GM19351 (cell line): ENCODE data around the gene FAM98C.

Source experiments
- ATAC-seq: cut with Tn5 transposase; IDR thresholded peaks from one replicate; pipeline ENCODE4 v1.9.1; 2021; ENCODE audit warnings: mild to moderate bottlenecking, moderate library complexity; ENCODE audit not compliant: unreplicated experiment

FAM98C gene

GRCh38 chr19:38425222-38425809 lies 22.4 kb downstream of the FAM98C start:
- no peak for ATAC-seq

GRCh38 chr19:38425810-38426466 lies 23.0 kb downstream of the FAM98C start, which contains the start of gene RASGRP4:
Gene RASGRP4, minus strand, starts transcription at chr19:38426219. Its CDS starts 128 bp downstream, at chr19:38426091.
- ATAC-seq: no peak

- peak; percentile 56 for ATAC-seq
Observed at GRCh38 chr19:38427035-38427677, 24.3 kb downstream of the FAM98C start.

GRCh38 chr19:38429055-38429810 lies 26.3 kb downstream of the FAM98C start:
- no peak for ATAC-seq

GRCh38 chr19:38429811-38430156 lies 26.9 kb downstream of the FAM98C start:
- no peak for ATAC-seq

- ATAC-seq: no peak
Observed at GRCh38 chr19:38430931-38431330, 28.0 kb downstream of the FAM98C start.

GRCh38 chr19:38433268-38433733 lies 30.4 kb downstream of the FAM98C start, which contains the start of gene RYR1:
Gene RYR1, plus strand, starts transcription at chr19:38433691. Its CDS starts 139 bp downstream, at chr19:38433830.
- no peak for ATAC-seq

GRCh38 chr19:38434549-38435051 lies 31.7 kb downstream of the FAM98C start:
- ATAC-seq: no peak

- no peak for ATAC-seq
Observed at GRCh38 chr19:38437295-38437694, 34.4 kb downstream of the FAM98C start.

- ATAC-seq: no peak
Observed at GRCh38 chr19:38437917-38438316, 35.0 kb downstream of the FAM98C start.

- ATAC-seq: no peak
Observed at GRCh38 chr19:38440592-38440991, 37.7 kb downstream of the FAM98C start.

GRCh38 chr19:38441657-38442348 lies 38.9 kb downstream of the FAM98C start:
- no peak for ATAC-seq

- no peak for ATAC-seq
Observed at GRCh38 chr19:38442736-38443135, 39.8 kb downstream of the FAM98C start.

GRCh38 chr19:38443458-38443999 lies 40.6 kb downstream of the FAM98C start:
- ATAC-seq: no peak

GRCh38 chr19:38444026-38444425 lies 41.1 kb downstream of the FAM98C start:
- ATAC-seq: no peak

- no peak for ATAC-seq
Observed at GRCh38 chr19:38445362-38445761, 42.5 kb downstream of the FAM98C start.

- no peak for ATAC-seq
Observed at GRCh38 chr19:38448225-38448624, 45.3 kb downstream of the FAM98C start.

- no peak for ATAC-seq
Observed at GRCh38 chr19:38449518-38449917, 46.6 kb downstream of the FAM98C start.

GRCh38 chr19:38451036-38451435 lies 48.1 kb downstream of the FAM98C start:
- no peak for ATAC-seq

- ATAC-seq: no peak
Observed at GRCh38 chr19:38451629-38452028, 48.7 kb downstream of the FAM98C start.
